GM21717 (cell line): ENCODE data around the gene GRIN1.
A peak's percentile ranks its signal among the peaks of the same experiment; 100 is the strongest.

Experiments
- ATAC-seq: cut with Tn5 transposase; IDR thresholded peaks from one replicate; pipeline ENCODE4 v1.9.1; 2021; ENCODE audit warnings: mild to moderate bottlenecking, moderate library complexity; ENCODE audit not compliant: unreplicated experiment

Gene GRIN1

DNA sequence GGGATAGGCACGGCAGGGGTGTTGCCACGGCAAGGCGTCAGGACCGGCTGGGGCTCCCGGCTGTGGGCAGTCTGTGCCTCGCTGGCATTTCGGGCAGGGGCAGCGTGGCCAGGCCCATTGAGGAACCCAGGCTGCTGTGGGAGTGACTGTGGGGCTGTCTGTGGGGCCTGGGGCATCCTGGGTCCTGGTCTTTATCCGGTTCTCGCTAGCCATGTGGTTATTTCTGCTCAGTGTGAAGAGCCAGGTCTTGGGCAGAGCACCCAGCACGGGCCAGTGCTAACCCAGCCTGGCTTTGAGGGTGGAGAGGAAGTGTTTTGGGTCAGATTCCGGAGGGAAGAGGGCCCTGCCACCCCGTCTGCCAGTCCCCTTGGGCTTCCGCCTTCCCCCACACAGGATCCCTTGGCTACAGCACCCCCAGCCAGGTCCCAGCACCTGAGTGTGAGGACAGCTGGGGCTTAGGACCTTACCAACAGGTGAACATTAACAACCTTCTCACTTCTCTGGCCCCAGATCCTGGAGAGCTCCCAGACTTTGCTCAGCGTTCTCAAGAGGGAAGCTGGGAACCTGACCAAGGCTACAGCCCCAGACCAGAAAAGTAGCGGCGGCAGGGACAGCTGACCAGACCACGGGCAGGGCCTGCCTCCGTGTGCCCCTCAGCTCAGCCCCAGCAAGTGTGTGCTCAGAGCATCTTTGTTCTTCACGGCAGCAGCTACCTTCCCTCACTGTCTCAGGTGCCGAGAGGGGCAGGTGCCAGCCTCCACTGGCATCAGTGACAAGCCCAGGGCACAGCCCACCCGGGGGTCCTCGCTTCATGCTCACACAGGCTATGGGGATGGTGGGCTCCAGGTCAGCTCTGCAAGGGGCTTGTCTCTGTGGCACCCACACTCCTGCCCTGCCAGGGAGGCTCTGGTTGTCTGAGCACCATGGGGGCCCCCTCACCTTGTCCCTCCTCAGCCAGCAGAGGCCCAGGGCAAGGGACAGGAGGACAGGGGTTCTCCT is 50.6 kb downstream of the GRIN1 start:
- ATAC-seq: peak; percentile 7

DNA sequence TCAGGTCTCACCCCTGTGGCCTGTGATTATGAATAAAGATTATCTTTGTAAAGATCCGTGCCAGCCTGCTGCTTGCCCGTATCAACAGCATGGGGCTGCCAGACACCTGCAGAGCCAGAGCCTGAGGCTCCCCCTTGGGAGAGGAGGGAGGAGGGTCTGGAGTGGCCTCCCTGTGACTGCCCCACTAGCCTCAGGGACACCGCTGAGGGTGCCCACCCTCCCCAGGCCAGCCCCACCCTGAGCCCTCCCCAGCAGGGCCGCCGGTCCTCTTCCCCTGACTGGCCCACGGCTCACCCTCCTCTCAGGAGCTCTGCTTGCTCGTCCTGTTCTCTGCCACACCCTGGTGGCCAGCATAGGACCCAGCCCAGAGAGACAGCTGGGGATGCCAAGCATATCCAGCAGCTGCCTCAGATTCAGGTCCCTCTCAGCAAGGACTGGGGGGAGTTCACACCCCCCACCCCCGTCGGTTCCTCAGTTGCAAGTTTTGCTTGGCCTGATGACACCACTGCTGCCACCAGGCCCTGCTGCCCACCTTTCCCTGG is 51.4 kb downstream of the GRIN1 start:
- ATAC-seq: no peak

DNA sequence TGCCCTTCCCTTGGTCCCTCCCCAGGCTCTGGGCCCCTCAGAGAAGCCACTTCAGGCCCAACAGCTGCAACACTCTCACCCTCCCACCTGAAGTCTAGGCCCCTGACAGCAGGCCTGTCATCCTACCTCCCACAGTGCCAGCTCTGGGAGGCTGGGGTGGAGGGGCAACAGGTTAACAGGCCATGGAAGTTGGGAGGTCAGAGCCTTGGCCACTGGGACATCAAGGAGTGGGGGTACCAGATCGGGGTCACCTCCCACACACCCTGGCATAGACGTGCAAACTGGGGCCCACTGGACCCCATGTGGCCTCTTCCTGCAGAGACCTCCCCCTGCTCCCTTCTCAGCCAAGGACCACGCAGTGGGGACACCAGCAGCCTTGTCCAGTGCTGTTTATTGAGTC is 52.3 kb downstream of the GRIN1 start:
- ATAC-seq: no peak

DNA sequence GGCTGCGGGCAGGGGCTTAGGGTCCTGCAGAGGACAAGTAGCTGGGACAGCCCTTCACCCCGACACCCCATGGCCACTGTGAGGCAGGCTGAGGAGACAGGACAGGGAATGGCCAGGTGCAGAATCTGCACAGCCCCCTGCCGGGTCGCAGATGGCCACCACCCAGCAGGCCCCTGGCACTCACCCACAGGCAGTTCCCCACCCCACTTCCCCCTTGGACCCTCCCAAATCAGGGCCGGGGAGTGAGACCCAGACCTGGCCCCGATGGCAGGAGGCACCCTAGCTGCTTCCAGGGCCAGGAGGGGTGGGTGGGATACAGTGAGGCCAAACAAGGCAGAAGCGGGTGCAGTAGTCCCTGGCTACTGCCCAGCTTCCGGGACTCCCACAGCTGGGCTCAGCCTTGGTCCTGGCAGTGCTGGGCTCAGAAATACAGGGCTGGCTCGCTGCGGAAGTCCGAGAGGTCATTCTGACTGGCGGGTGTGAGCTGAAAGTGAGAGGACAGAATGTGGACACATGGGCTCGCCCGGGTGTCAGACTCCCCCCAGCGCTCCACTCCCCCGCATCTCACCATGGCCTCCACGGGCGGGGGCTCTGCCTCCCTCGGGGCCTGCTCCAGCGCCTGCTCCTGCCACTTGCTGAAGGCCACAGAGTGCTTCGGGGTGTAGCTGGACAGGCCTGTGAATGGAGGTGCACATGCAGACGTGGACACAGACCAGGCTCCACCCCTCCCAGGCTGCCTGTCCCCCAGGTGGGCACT is 52.9 kb downstream of the GRIN1 start:
- ATAC-seq: no peak

DNA sequence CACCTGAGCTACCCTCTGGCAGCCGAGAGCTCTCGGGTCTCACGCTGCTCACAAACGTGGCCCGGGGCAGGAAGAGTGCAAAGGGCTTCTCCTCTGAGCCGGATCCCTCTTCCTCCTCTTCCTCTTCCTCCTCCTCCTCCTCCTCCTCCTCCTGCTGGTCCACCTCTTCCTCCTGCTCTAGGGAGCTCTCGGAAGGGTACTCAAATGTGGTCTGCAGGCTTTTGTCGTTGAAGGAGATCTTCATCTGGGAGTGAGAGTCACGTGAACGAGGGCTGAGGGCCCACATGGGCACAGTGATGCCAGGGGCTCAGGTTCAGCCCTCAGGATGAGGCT is 53.5 kb downstream of the GRIN1 start:
- no peak for ATAC-seq

DNA sequence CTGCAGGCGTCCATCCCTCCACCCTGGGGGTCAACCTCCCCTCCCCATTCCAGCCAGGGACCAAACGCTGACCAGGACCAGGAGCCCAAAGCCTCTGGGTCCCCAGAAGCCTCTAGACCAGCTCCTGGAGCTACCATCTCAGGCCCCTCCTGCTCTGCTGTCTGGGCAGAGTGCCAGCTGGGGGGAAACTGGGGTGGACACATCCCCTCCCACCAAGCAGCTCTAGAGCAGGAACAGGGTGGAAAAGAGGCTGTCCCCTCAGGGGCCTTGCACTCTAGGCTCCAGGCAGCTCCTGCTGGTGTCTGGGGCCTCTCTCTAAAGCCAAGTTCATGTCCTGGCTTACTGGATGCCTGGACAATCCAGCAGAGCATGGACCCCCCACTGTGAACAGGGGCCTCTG is 53.9 kb downstream of the GRIN1 start:
- ATAC-seq: no peak

DNA sequence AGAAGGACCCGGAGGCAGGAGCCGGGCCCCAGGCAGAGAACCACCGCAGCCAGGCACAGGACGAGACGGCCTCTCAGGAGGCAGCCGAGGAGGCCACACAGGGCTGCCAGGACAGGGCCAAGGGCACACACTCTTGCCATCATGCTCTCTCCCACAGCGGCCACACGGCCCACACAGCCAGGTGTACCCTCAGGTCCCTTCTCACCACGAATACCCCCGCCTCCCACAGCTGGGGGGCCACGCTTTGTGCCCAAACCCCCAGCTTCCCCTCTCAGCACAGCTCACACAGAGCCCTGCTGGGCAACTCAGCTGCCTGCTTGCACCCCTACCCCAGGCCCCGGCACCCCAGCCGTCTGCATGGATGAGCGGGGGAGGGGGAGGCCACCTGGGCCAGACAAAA is 54.8 kb downstream of the GRIN1 start:
- ATAC-seq: no peak

DNA sequence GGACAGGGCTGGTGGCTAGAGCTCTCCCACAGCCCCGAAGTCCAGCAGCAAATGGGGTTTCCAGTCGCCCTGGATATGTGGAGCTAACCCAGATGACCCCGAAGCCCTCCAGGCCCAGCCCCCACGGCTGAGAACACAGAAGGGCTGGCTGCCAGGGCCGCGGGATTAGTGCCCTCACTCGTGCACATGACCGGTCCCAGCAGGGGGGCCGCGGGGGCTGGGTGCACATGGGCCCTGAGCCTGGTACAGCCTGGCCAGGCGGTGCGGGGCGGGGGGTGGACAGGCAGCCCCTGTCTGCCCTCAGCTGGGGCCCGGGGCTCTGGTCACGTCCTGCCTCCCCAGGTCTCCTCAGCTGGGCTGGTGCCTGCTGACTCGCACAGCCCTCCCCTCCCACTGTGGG is 55.4 kb downstream of the GRIN1 start:
- ATAC-seq: no peak

DNA sequence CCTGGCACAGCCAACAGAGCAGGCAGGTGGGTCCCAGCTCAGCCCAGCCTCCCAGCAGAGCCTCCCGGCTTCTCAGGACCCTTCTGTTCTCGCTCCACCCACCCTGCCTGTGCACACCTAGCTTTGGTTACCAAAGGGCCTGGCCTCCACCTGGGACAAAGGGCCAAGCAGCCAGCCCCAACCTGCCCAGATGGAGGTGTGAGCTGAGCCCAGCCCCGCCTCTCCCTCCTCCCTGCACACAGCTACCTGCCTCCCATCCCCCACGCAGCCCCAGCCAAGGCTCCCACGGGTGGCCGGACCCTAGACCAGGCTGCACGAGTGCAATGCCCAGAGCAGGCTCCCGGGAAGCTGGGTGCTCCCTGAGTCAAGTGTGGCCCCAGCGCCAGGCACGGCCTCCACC is 56.0 kb downstream of the GRIN1 start:
- ATAC-seq: no peak

DNA sequence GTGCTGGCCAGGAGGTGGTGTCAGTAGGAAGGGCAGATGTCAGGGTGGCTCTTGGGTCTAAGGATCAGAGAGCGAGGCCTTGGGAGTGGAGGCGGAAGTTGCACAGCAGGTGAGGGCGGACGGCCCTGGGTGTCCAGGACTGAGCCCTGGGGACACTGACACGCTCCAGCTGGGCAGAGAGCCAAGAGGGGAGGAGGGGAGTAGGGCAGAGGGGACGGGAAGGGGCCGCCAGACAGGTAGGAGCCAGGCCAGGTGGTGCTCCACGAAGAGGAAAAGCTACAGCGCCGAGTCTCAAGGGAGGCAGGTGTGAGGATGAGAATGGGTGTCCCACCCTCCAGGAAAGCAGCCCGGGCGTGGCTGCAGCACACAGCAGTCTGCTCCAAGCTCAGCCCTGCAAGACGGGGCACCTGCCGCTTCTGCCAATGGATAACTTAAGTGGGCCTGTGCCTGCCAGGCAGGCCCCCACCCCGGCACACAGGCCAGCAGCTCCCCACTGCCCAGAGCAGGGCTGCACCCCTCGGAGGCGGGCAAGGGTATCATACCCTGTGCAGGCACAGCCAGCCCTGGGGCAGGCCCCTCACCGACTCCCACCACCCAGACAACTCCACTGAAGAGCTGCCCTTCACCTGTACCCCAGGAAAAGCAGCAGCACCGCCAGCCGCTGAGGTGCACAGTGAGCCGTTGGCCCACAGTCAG is 56.7 kb downstream of the GRIN1 start:
- ATAC-seq: no peak

DNA sequence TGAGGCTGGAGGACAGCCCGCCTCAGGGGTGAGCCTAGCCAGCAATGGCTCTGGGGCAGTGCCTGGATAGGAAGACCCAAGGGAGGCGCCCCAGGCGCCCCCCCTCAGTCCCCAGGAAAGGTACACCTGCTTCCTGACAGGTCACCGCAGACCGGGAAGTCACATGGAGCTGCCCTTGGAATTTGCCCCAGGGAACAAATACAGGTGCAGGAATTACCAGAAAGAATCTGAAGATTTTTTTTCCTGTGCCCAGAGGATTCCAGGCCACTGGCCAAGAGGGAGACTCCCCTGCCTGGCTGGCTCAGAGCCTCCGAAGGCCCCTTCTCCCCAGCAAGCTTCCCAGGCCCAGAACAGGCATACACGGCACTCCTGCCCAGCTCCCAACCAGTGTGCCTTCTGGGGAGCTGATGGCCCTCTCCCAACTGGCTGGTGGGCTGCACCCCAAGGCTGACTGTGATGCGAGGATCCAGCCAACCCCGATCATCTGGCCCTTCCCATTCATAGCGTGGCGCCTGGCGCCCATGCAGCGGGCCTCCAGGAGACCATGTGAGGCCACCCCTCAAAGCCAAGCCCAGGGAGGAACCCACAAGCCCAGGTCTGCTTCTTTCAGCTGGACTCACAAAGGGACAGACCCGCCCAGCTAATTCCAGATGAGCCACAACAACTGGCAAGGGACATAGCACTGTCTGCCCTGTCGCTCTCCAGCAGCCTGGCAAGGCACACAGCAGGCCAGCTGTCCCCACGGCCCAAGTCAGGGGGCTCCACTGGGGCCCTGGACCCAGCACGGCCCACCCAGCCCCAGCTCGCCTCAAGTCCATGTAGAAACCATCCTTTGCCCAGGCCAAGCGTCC is 59.3 kb downstream of the GRIN1 start:
- ATAC-seq: no peak

DNA sequence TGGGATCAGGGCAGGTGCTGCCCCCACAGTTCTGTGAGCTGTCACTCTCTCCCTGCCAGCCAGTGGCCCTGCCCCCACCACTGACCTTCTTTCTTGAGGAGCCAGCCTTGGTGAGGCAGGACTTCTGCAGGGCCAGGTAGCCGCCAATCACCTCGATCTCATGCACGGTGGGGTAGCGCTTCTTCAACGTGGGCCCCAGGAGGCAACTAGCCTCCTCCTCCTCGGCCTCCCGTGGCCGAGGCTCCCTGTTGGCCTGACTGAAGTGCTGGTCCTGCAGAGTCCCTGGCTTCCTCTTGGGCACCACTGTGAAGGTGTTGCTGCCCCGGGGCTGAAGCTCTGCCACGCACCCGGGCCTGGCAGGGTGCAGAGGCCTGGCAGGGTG is 59.9 kb downstream of the GRIN1 start:
- no peak for ATAC-seq

DNA sequence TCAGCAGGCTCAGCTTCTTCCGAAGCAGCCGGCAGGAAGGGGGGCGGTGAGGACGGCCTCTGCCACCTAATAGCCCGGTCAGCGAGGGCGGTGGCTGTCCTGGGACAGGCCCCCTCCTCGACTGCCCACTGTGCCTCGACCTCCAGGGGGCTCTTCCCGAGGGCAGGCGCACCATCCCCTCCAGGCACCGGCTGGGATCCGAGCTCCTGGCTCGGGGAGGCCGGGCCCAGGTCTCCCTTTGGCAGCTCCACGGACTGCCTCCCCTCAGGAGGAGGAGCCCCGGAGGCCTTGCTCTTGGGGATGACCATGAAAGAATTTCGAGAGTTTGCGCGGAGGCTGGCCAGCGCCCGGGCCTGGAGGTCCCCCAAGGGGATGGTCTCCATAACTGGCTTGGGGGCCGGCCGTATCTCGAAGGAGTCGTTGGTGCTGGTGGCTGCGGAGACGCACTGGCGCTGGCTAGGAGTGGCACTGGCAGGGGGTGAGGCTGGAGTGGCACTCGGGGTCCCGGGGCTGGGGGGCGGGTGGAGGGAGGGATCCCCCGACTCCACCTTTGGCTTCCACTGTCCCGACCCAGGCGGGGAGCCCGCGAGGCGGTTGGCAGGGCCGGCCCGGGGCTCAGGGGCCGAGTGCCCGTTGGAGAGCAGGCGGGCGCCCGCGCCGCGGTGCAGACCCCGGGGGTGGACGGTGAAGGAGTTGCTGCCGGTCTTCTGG is 60.6 kb downstream of the GRIN1 start:
- no peak for ATAC-seq

DNA sequence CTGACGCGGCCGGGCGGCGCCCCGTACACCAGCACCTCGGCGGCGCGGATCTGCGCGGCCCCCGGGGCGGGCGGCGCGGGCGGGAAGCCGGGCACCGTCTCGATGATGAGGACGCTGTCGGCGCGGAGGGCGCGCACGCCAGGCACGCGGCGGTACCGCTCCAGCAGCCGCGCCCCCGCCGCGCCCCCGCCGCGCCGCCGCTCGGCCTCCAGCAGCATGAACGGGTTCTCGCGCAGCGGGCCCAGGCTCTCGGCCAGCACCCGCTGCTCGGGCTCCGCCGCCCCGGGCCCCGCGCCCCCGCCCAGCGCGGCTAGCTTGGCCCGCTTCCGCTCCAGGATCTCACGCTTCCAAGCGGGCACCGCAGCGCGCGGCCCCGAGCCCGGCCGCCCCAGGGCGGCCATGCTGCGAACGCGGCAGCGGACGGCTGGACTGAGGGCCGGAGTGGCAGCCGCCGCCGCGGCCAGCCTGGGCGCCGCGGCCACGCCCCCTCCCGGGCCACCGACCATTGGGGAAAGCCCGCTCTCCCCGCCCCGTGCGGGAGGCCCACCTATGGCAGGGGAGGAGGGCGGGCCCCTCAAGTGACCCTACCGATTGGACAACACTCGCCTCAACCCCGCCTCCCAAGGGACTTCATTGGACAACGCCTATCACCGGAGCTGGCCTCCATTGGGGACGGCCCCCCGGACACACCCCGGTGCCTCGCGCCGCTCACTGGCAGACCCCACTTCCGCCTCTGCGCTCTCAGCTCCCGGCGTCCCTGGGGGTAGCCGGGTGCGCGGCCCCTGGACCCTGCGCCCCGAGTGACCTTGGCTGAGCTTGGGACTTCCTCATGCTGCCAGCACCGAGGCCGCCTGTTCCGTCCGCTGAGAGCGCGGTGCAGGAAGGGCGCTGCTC is 61.6 kb downstream of the GRIN1 start, which contains the start of gene TPRN:
Gene TPRN (minus strand): TSS at position 431 of the 894 bp plus-strand sequence. CDS start 30 bp downstream, at position 401.
- ATAC-seq: peak; percentile 81

DNA sequence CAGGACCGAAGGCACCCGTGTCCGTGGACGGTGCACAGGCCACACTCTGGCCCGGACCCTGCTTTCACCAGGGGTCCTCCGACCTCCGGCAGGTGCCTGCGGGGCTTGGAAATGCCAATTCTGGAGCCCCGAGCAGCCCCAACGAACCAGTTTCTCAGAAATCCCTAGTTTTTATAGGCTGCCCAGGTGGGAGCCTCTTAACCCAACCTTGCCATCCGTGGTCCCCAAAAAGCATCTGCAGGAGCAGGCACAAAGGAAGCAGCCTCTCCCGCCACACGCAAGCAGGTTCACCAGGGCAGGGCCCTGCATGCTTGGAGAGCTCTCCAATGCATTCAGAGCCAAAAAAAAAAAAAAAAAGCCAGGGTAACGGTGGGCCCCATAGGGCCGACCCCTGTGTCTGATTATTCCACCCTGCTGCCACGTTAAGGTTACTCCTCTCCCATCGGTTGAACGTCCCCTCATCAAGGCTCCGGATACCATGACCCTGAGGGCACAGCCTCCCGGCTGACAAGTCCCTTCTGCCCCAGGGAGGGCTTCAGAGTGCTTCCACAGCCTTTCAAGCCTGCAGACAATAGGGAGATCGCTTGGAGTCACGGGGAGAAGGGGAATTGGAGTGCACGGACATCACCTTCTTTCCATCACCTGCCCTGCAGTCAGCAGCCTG is 62.4 kb downstream of the GRIN1 start:
- no peak for ATAC-seq

DNA sequence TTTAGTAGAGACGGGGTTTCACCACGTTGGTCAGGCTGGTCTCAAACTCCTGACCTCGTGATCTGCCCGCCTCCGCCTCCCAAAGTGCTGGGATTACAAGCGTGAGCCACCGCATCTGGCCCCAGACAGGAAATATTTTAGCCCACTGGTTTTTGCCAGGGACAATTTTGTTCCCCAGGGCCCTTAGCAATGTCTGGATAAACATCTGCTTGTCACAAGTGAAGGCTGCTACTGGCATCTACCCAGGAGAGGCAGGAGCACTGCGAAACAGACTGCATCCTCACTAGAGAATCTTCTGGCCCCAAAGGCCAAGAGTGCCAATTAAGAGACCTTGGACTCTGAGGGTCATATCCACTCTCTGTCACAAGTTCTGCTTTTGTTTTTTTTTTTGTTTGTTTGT is 64.0 kb downstream of the GRIN1 start:
- no peak for ATAC-seq

DNA sequence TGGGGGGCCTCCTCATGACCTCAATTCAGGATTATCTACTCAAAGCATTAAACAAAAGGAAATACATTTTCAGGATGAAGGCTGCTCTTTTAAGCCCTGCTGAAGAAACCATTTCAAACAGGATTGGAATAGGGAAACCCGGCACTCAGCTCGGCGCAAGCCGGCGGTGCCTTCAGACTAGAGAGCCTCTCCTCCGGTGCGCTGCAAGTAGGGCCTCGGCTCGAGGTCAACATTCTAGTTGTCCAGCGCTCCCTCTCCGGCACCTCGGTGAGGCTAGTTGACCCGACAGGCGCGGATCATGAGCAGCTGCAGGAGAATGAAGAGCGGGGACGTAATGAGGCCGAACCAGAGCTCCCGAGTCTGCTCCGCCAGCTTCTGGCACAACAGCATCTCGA is 65.8 kb downstream of the GRIN1 start:
- ATAC-seq: no peak
